Loucy (cell line): ENCODE data around the gene RNU5D-1.

Experiments
- EZH2phosphoT487 ChIP-seq: fragments of 200-600 bp; IDR thresholded peaks from 2 replicates; pipeline ENCODE4 v1.6.1; 2018; ENCODE audit warnings: antibody characterized with exemption, mild to moderate bottlenecking, moderate library complexity, borderline replicate concordance
- TF ChIP-seq, protein P1 (sequence below): fragments of 200-600 bp; sonication (generic); conservative IDR thresholded peaks from 2 replicates; pipeline ENCODE4 v1.5.1; 2014; ENCODE audit warnings: mild to moderate bottlenecking, antibody characterized with exemption, low read length

DNA sequence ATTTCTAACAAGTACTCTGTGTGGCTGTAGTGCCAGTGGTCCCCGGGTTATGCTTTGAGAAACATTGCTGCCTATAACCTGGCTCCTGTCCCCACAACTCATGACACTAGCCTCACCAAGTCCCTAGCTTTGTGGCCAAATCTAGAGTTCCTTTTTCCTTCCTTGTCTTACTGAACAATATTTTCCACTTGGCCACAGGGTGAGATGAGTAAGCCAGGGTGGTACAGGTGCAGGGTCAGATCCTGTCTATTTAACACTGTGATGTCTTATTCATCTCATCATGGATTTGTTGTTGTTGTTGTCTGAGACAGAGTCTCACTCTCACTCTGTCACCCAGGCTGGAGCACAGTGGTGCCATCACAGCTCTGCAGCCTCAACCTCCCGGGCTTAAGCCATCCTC is 37.8 kb downstream of the RNU5D-1 start:
- TF ChIP-seq, protein P1, sequence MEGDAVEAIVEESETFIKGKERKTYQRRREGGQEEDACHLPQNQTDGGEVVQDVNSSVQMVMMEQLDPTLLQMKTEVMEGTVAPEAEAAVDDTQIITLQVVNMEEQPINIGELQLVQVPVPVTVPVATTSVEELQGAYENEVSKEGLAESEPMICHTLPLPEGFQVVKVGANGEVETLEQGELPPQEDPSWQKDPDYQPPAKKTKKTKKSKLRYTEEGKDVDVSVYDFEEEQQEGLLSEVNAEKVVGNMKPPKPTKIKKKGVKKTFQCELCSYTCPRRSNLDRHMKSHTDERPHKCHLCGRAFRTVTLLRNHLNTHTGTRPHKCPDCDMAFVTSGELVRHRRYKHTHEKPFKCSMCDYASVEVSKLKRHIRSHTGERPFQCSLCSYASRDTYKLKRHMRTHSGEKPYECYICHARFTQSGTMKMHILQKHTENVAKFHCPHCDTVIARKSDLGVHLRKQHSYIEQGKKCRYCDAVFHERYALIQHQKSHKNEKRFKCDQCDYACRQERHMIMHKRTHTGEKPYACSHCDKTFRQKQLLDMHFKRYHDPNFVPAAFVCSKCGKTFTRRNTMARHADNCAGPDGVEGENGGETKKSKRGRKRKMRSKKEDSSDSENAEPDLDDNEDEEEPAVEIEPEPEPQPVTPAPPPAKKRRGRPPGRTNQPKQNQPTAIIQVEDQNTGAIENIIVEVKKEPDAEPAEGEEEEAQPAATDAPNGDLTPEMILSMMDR: no peak
- no peak for TF ChIP-seq EZH2phosphoT487
